Chondrocyte (in vitro differentiated cells): ENCODE results near the gene DUSP19. TPM values are rescaled to one million over a fixed set of nuclear protein-coding genes. Genes with fewer than 3 reads are reported as not detected.
A peak's percentile ranks its signal among the peaks of the same experiment; 100 is the strongest.

Experiments used
- DNase-seq: peaks from one replicate; pipeline ENCODE4 v3.0.0; 2021; ENCODE audit warnings: mixed read lengths, low spot score
- H3K27ac Mint-ChIP-seq: one replicate; pipeline ENCODE4 v1.8.0; 2021; ENCODE audit warnings: mild to moderate bottlenecking, moderate library complexity, mixed read lengths; ENCODE audit not compliant: unreplicated experiment
- H3K27me3 Mint-ChIP-seq: 2 replicates; pipeline ENCODE4 v1.8.0; 2021; ENCODE audit warnings: low read depth, mixed read lengths
- H3K36me3 Mint-ChIP-seq: 2 replicates; pipeline ENCODE4 v1.8.0; 2021; ENCODE audit warnings: low read depth, mixed read lengths
- H3K4me1 Mint-ChIP-seq: 2 replicates; pipeline ENCODE4 v1.8.0; 2021; ENCODE audit warnings: low read depth, mild to moderate bottlenecking, mixed read lengths
- H3K4me3 Mint-ChIP-seq: one replicate; pipeline ENCODE4 v1.8.0; 2021; ENCODE audit warnings: mild to moderate bottlenecking, moderate library complexity, mixed read lengths; ENCODE audit not compliant: unreplicated experiment
- H3K9me3 Mint-ChIP-seq: 2 replicates; pipeline ENCODE4 v1.8.0; 2021; ENCODE audit warnings: low read depth, mixed read lengths
- CTCF ChIP-seq: fragments of 200-600 bp; sonication (generic); IDR thresholded peaks from 2 replicates; pipeline ENCODE4 v1.5.0; 2021; ENCODE audit warnings: antibody characterized with exemption, mild to moderate bottlenecking, moderate library complexity
- total RNA-seq: library from RNA; stranded (reverse); gene quantifications from 3 replicates; pipeline ENCODE4 v1.2.1, GENCODE V29; 2021

The DUSP19 gene
- total RNA-seq, 1 donor from 2014 or later = 4.1 TPM

GRCh38 chr2:183088061-183088460 is 9.5 kb downstream of the DUSP19 start:
- no peak for DNase-seq
- Mint-ChIP-seq H3K9me3 (no peaks in the 10 kb centered on the region), H3K4me3 (no peak overlapping the region), H3K4me1 (no peaks in the 10 kb centered on the region), H3K36me3 (peaks cover 1% of the 10 kb centered on the region), H3K27me3 (no peaks in the 10 kb centered on the region), H3K27ac (no peak overlapping the region)
- TF ChIP-seq CTCF = no peak

- Mint-ChIP-seq H3K27me3 (no peaks in the 10 kb centered on the region), H3K36me3 (peaks cover 1% of the 10 kb centered on the region), H3K4me3 (no peak overlapping the region), H3K9me3 (no peaks in the 10 kb centered on the region), H3K4me1 (peaks cover 6% of the 10 kb centered on the region), H3K27ac (no peak overlapping the region)
- DNase-seq = no peak
- TF ChIP-seq CTCF = no peak
Observed at GRCh38 chr2:183089192-183089851, 10.8 kb downstream of the DUSP19 start.

- DNase-seq = no peak
- H3K27me3 Mint-ChIP-seq = no peaks in the 10 kb centered on the region
- no peak overlapping the region for H3K27ac Mint-ChIP-seq
- no peaks in the 10 kb centered on the region for H3K9me3 Mint-ChIP-seq
- H3K36me3 Mint-ChIP-seq = peaks cover 1% of the 10 kb centered on the region
- no peak for TF ChIP-seq CTCF
- H3K4me3 Mint-ChIP-seq = no peak overlapping the region
- peaks cover 10% of the 10 kb centered on the region for H3K4me1 Mint-ChIP-seq
Observed at GRCh38 chr2:183091318-183091953, 12.9 kb downstream of the DUSP19 start.

- peaks cover 10% of the 10 kb centered on the region for H3K4me1 Mint-ChIP-seq
- no peak for DNase-seq
- H3K4me3 Mint-ChIP-seq = no peak overlapping the region
- no peaks in the 10 kb centered on the region for H3K27me3 Mint-ChIP-seq
- H3K36me3 Mint-ChIP-seq = peaks cover 3% of the 10 kb centered on the region
- H3K27ac Mint-ChIP-seq = no peak overlapping the region
- no peaks in the 10 kb centered on the region for H3K9me3 Mint-ChIP-seq
- TF ChIP-seq CTCF = no peak
Observed at GRCh38 chr2:183091954-183092345, 13.4 kb downstream of the DUSP19 start.

- no peak overlapping the region for H3K4me3 Mint-ChIP-seq
- H3K36me3 Mint-ChIP-seq = peaks cover 3% of the 10 kb centered on the region
- TF ChIP-seq CTCF = peak; percentile 71
- no peaks in the 10 kb centered on the region for H3K9me3 Mint-ChIP-seq
- peak overlapping the region; percentile 41 for H3K27ac Mint-ChIP-seq
- no peaks in the 10 kb centered on the region for H3K27me3 Mint-ChIP-seq
- peaks cover 10% of the 10 kb centered on the region for H3K4me1 Mint-ChIP-seq
- no peak for DNase-seq
Observed at GRCh38 chr2:183093857-183094657, 15.5 kb downstream of the DUSP19 start.
